ENCODE results near the gene RASSF1.

- TF ChIP-seq POLR2A (IDR thresholded peaks at IDR 0.05) (no peak), CTCF (IDR thresholded peaks at IDR 0.05) (no peak)
Measured at GRCh38 chr3:50325113-50325480, 15.5 kb downstream of the RASSF1 start.

All from ovary (tissue), 3 donors.